GM12892 (cell line): ENCODE results near the gene ANKRD40.

Experiments used
- DNase-seq: peaks from one replicate; pipeline ENCODE4 v3.0.0; 2011; ENCODE audit not compliant: insufficient read length
- FAIRE-seq: peaks from 2 replicates; lab custom pipeline; 2011; peaks lifted over from hg19 to GRCh38; lab: Jason Lieb, UNC
- POLR2A ChIP-seq: IDR thresholded peaks from 2 replicates; pipeline ENCODE4 v1.6.1; 2011; ENCODE audit warnings: low read depth, low read length, control low read depth
- POLR2AphosphoS5 ChIP-seq: IDR thresholded peaks from 2 replicates; pipeline ENCODE4 v1.6.1; 2011; ENCODE audit warnings: low read depth, low read length, control low read depth
- TAF1 ChIP-seq: IDR thresholded peaks from 2 replicates; pipeline ENCODE4 v1.6.1; 2011; ENCODE audit warnings: low read depth, mild to moderate bottlenecking, control low read depth, low read length, borderline replicate concordance

Gene ANKRD40

GRCh38 chr17:50662632-50663225 is 45.0 kb downstream of the ANKRD40 start:
- FAIRE-seq (no peak), DNase-seq (no peak)
- TF ChIP-seq TAF1 = no peak
- TF ChIP-seq POLR2A = no peak
- no peak for TF ChIP-seq POLR2AphosphoS5

DNA sequence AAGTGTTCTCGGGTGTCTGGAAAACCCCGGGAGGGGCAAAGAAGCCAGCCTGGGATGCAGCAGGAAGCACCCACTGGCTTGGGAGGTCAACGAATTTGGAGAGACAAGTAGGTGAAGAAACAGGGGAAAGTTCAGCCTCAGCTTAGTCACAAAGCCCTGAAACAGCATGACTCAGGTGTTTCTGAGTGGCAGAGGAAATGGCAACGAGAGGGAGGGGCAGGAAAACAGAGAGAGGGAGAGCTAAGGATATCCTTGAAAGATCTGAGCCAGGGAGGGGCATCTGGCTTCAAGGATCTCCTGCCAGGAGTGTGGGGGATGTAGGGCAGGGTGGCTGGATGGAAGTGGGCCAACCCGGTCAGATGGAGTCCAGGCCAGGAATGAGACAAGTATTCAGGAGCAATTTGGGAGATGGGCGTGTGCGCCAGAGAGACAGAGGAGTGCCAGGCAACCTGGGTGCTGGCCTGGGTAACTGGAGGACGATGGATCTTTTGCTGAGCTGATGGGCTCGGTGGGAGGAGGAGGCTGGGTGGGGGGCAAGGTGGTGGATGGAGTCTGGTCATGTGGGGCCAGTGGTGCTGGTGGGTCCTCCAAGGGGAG is 45.8 kb downstream of the ANKRD40 start:
- FAIRE-seq (no peak), DNase-seq (no peak)
- TF ChIP-seq TAF1 = no peak
- no peak for TF ChIP-seq POLR2A
- no peak for TF ChIP-seq POLR2AphosphoS5

DNA sequence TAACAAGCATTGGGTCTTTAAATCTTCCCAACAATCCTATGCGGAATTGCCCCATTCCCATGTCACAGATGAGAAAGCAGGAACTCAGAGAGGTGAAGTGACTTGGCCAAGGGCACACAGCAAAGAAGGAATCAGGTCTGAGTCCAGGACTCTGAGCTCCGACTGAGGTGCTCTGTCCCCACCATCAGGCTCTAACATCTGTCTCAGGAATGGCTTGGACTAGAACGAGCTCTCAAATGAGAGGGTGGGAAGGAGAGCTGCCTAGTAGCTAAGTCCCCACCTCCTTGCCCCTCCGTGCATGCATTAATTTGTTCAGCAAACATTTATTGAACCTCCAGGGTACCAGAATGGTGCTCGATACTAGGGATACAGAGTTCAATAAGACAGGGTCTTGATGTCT is 46.4 kb downstream of the ANKRD40 start:
- TF ChIP-seq POLR2AphosphoS5 (no peak), POLR2A (no peak), TAF1 (no peak)
- no peak for DNase-seq
- no peak for FAIRE-seq

DNA sequence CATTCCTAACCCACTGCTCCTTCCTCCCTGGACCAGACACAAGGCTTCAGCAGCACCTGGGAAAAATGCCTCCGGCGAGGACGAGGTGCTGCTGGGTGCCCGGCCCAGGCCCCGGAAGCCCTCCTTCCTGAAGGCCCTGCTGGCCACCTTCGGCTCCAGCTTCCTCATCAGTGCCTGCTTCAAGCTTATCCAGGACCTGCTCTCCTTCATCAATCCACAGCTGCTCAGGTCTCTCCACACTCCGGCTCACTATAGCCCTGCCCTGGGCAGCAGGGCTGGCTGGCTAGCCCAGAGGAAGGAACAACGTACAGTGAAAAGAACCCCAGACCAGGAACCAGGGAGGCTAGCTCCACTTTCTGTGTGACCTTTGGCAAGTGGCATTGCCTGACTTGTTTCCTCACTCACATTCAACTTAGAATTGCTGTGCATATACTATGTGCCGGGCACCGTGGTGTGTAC is 46.8 kb downstream of the ANKRD40 start:
- DNase-seq (no peak), FAIRE-seq (no peak)
- TF ChIP-seq TAF1 = no peak
- no peak for TF ChIP-seq POLR2AphosphoS5
- no peak for TF ChIP-seq POLR2A

GRCh38 chr17:50660042-50660886 is 47.5 kb downstream of the ANKRD40 start:
- DNase-seq = no peak
- FAIRE-seq = no peak
- TF ChIP-seq TAF1 (no peak), POLR2AphosphoS5 (no peak), POLR2A (no peak)

- TF ChIP-seq POLR2A = no peak
- no peak for TF ChIP-seq POLR2AphosphoS5
- no peak for TF ChIP-seq TAF1
- no peak for DNase-seq
- no peak for FAIRE-seq
Observed at GRCh38 chr17:50659179-50659578, 48.5 kb downstream of the ANKRD40 start.

- TF ChIP-seq POLR2A (no peak), POLR2AphosphoS5 (no peak), TAF1 (no peak)
- DNase-seq = no peak
- FAIRE-seq = no peak
Observed at GRCh38 chr17:50658616-50659015, 49.1 kb downstream of the ANKRD40 start.

DNA sequence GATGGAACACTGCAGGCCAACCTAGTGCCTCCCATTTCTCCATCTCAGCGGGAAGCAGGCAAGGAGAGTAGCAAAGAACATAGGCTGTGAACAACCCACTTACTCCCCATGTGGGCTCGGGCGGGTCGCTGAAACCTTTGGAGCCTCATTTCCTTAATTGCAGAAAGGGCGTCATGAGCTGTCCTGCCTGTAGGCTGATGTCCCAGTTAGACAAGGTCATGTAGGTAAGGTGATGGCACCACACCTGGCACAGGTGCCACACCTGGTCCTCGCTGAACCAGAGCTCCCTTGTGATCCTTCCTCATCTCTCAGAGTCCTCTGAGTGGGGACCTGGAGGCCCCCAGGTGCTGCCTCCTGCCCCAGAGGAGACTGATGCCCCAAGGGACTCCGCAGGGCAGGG is 50.1 kb downstream of the ANKRD40 start:
- DNase-seq (no peak), FAIRE-seq (no peak)
- TF ChIP-seq POLR2A (no peak), POLR2AphosphoS5 (no peak), TAF1 (no peak)

- DNase-seq (no peak), FAIRE-seq (no peak)
- TF ChIP-seq POLR2A = no peak
- TF ChIP-seq TAF1 = no peak
- TF ChIP-seq POLR2AphosphoS5 = no peak
Observed at GRCh38 chr17:50657054-50657453, 50.7 kb downstream of the ANKRD40 start.

DNA sequence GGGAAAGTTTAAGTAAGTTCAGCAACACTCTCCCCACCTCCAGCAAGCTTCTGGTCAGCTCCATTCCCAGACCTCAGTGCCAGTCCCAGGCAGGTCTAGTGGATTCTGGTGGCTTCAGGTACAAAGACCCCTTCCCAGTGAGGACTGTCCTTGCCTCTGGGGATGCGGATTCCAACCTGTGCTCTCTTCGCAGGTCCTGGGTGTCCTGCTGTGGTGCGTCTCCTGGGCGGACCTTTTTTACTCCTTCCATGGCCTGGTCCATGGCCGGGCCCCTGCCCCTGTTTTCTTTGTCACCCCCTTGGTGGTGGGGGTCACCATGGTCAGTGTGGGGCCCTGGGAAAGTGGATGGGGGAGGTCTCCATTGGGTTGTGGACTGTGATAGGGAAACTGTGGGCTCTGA is 51.2 kb downstream of the ANKRD40 start:
- TF ChIP-seq POLR2AphosphoS5 (no peak), POLR2A (no peak), TAF1 (no peak)
- no peak for DNase-seq
- no peak for FAIRE-seq

DNA sequence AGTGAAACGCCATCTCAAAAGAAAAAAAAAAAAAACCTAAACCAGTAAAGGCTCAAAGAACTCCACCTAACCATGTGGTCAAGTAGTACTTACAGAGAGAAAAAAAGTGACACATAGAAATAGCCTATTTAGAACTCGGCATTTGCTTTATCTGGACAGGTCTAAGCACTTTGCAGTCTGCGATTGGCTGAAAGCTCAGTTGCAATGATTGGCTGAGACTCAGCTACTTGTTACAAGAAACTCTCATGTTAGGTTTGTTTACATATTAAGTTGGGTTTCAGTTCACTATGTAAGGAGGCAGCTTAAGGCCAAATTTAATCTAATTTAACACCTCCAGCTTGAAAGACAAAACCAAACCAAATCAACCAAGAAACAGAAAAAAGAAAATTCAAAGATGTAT is 54.0 kb downstream of the ANKRD40 start:
- no peak for TF ChIP-seq POLR2AphosphoS5
- no peak for TF ChIP-seq POLR2A
- TF ChIP-seq TAF1 = no peak
- FAIRE-seq = no peak
- DNase-seq = no peak
